A673 (cell line): Measurements from ENCODE around the gene SH3GL2. TPM values are rescaled to one million over a fixed set of nuclear protein-coding genes. Genes with fewer than 3 reads are reported as not detected.

Experiments
- BruUV-seq: library from RNA; stranded (reverse); fragments of 400-500 nt; replicated peaks from 2 replicates; lab custom pipeline; 2021; lab: Mats Ljungman, UMichigan
- CTCF ChIA-PET: fragments of 300-600 bp; sonication (Branson Sonifier 250); formaldehyde crosslinking; loops from one replicate; lab custom pipeline; 2022; ENCODE audit warnings: antibody characterized with exemption; lab: Charles Lee
- POLR2A ChIA-PET: fragments of 300-600 bp; sonication (Branson Sonifier 250); formaldehyde crosslinking; loops from one replicate; lab custom pipeline; 2022; ENCODE audit warnings: antibody characterized with exemption; ENCODE audit not compliant: low non-redundant PET; lab: Charles Lee
- DNase-seq: peaks from one replicate; pipeline ENCODE4 v3.0.0-alpha.2; 2015; ENCODE audit warnings: low spot score
- H3K27ac ChIP-seq: fragments of 200-600 bp; sonication (generic); 2 replicates; pipeline ENCODE4 v1.5.1; 2016; ENCODE audit warnings: mixed run types, low read depth, mild to moderate bottlenecking, mixed read lengths, antibody characterized with exemption, low read length; ENCODE audit not compliant: poor library complexity, severe bottlenecking
- H3K27me3 ChIP-seq: fragments of 200-600 bp; sonication (generic); replicated peaks from 2 replicates; pipeline ENCODE4 v1.6.1; 2017; ENCODE audit warnings: mixed run types, low read depth, mild to moderate bottlenecking, mixed read lengths, antibody characterized with exemption, low read length; ENCODE audit not compliant: insufficient read depth, poor library complexity
- H3K36me3 ChIP-seq: fragments of 200-600 bp; sonication (generic); 2 replicates; pipeline ENCODE4 v1.6.1; 2016; ENCODE audit warnings: mixed run types, mild to moderate bottlenecking, mixed read lengths, antibody characterized with exemption, low read length; ENCODE audit not compliant: insufficient read depth, poor library complexity, severe bottlenecking
- H3K4me1 ChIP-seq: fragments of 200-600 bp; sonication (generic); 2 replicates; pipeline ENCODE4 v1.6.1; 2017; ENCODE audit warnings: mixed run types, mild to moderate bottlenecking, mixed read lengths, antibody characterized with exemption, low read length; ENCODE audit not compliant: insufficient read depth, poor library complexity, severe bottlenecking
- H3K4me3 ChIP-seq: fragments of 200-600 bp; sonication (generic); 2 replicates; pipeline ENCODE4 v1.5.1; 2016; ENCODE audit warnings: low read depth, mixed run types, mild to moderate bottlenecking, mixed read lengths, low read length; ENCODE audit not compliant: poor library complexity, severe bottlenecking
- H3K9me3 ChIP-seq: fragments of 200-600 bp; sonication (generic); 2 replicates; pipeline ENCODE4 v1.6.1; 2016; ENCODE audit warnings: mixed run types, low read depth, mild to moderate bottlenecking, mixed read lengths, antibody characterized with exemption, low read length; ENCODE audit not compliant: poor library complexity, severe bottlenecking
- EZH2 ChIP-seq: fragments of 200-600 bp; sonication (generic); IDR thresholded peaks from 2 replicates; pipeline ENCODE4 v1.6.1; 2017; ENCODE audit warnings: borderline replicate concordance, low read depth, mild to moderate bottlenecking, mixed read lengths, antibody characterized with exemption, low read length; ENCODE audit not compliant: poor library complexity, severe bottlenecking
- intact Hi-C: fragments of 100-400 bp; cut with micrococcal nuclease; formaldehyde crosslinking; loops from one replicate; pipeline ENCODE4 v1.10.0; 2022; ENCODE audit not compliant: unreplicated experiment
- total RNA-seq: library from RNA; stranded (reverse); gene quantifications from 2 replicates; pipeline ENCODE4 v1.2.3, GENCODE V29; 2021
- TF ChIP-seq, protein P1 (sequence below): fragments of 300-800, 200-600 bp; sonication (generic); conservative IDR thresholded peaks from 2 replicates; pipeline ENCODE4 v1.5.1; 2017; ENCODE audit warnings: low read depth, mild to moderate bottlenecking, antibody characterized with exemption, low read length, moderate library complexity, mixed read lengths

Gene SH3GL2
- total RNA-seq, 1 experiment from 2014 or later, result not detected

DNA sequence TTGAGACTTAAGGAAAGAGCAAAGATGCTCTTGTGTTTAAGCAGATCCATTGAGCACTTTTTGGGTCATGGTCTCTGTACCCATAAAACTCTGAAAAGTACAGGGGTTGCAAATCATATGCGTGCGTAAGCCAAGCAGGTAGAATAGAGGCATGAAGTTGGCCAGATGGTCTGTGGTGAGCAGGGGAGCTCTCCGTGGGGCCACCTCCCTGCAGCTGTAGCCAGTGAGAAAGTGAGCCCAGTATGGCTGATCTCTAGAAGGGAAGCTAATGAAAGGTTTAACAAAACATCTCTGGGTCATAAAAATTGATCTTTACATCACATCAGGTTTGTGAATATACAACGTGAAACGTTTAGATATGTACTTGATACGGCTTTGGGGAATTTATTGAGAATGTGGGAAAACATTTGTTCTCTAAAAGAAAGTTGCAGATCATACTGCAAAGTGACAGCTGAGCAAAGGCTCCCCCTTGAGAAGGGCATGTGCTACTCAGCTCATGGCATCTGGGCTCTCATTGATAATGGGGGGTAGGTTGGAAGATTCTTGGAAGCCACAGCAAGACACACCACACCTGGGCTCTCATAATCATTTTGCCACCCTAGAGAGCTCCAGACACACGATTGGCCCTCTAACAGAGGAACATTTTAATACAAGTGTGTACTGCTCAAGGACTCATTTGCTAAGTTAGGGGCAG lies 30.6 kb downstream of the SH3GL2 start:
- DNase-seq, result no peak
- H3K9me3 ChIP-seq, result no peaks in the 10 kb centered on the region
- POLR2A ChIA-PET, result no interaction called here
- intact Hi-C loops, result no loop called here
- H3K27ac ChIP-seq, result no peak overlapping the region
- CTCF ChIA-PET, result no interaction called here
- H3K27me3 ChIP-seq, result peaks cover 5% of the 10 kb centered on the region
- H3K36me3 ChIP-seq, result no peaks in the 10 kb centered on the region
- H3K4me1 ChIP-seq, result no peaks in the 10 kb centered on the region
- no TSS peak for BruUV-seq
- H3K4me3 ChIP-seq, result no peak overlapping the region
- TF ChIP-seq, protein P1, sequence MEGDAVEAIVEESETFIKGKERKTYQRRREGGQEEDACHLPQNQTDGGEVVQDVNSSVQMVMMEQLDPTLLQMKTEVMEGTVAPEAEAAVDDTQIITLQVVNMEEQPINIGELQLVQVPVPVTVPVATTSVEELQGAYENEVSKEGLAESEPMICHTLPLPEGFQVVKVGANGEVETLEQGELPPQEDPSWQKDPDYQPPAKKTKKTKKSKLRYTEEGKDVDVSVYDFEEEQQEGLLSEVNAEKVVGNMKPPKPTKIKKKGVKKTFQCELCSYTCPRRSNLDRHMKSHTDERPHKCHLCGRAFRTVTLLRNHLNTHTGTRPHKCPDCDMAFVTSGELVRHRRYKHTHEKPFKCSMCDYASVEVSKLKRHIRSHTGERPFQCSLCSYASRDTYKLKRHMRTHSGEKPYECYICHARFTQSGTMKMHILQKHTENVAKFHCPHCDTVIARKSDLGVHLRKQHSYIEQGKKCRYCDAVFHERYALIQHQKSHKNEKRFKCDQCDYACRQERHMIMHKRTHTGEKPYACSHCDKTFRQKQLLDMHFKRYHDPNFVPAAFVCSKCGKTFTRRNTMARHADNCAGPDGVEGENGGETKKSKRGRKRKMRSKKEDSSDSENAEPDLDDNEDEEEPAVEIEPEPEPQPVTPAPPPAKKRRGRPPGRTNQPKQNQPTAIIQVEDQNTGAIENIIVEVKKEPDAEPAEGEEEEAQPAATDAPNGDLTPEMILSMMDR, result no peak
- TF ChIP-seq EZH2, result no peak

- no TSS peak for BruUV-seq
- Histone ChIP-seq H3K4me3 (no peak overlapping the region), H3K36me3 (no peaks in the 10 kb centered on the region), H3K27me3 (peaks cover 5% of the 10 kb centered on the region), H3K9me3 (no peaks in the 10 kb centered on the region), H3K27ac (no peak overlapping the region), H3K4me1 (no peaks in the 10 kb centered on the region)
- ChIA-PET POLR2A (no interaction called here), CTCF (no interaction called here)
- DNase-seq, result no peak
- TF ChIP-seq, protein P1, result no peak
- no peak for TF ChIP-seq EZH2
- intact Hi-C loops, result no loop called here
Observed at GRCh38 chr9:17611342-17611741, 32.5 kb downstream of the SH3GL2 start.

- BruUV-seq, result no TSS peak
- TF ChIP-seq, protein P1, result no peak
- TF ChIP-seq EZH2, result no peak
- no peak overlapping the region for H3K27ac ChIP-seq
- ChIA-PET CTCF (no interaction called here), POLR2A (no interaction called here)
- no peaks in the 10 kb centered on the region for H3K4me1 ChIP-seq
- intact Hi-C loops, result no loop called here
- DNase-seq, result no peak
- peaks cover 5% of the 10 kb centered on the region for H3K27me3 ChIP-seq
- no peaks in the 10 kb centered on the region for H3K9me3 ChIP-seq
- no peak overlapping the region for H3K4me3 ChIP-seq
- H3K36me3 ChIP-seq, result no peaks in the 10 kb centered on the region
Observed at GRCh38 chr9:17611917-17612316, 33.1 kb downstream of the SH3GL2 start.
